Measurements from ENCODE around the gene CLUH. TPM values are rescaled to one million over a fixed set of nuclear protein-coding genes. Genes with fewer than 3 reads are reported as not detected.
"Not testable (repeated sequence)": the region's sequence is repeated elsewhere in the genome, so short reads cannot be mapped to it uniquely, and the experiment has no call there.

The CLUH gene
- total RNA-seq, 1 donor from 2014 or later, result 40.2 TPM

DNA sequence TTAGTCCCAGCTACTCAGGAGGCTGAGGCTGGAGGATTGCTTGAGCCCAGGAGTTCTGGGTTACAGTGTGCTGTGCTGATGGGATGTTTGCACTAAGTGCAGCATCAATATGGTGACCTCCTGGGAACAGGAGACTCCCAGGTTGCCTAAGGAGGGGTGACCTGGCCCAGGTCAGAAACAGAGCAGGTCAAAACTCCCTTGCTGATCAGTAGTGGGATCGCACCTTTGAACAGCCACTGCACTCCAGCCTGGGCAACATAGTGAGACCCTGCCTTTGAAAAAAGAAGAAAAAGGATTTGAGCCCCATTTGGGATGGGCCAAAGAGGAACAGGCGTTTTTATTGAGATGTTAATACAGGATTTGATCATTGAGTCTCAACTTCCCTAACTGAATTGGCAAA lies 30.6 kb downstream of the CLUH start:
- no peak overlapping the region for H3K4me3 Mint-ChIP-seq (ENCODE audit: low read depth)
- TF ChIP-seq, protein P1, sequence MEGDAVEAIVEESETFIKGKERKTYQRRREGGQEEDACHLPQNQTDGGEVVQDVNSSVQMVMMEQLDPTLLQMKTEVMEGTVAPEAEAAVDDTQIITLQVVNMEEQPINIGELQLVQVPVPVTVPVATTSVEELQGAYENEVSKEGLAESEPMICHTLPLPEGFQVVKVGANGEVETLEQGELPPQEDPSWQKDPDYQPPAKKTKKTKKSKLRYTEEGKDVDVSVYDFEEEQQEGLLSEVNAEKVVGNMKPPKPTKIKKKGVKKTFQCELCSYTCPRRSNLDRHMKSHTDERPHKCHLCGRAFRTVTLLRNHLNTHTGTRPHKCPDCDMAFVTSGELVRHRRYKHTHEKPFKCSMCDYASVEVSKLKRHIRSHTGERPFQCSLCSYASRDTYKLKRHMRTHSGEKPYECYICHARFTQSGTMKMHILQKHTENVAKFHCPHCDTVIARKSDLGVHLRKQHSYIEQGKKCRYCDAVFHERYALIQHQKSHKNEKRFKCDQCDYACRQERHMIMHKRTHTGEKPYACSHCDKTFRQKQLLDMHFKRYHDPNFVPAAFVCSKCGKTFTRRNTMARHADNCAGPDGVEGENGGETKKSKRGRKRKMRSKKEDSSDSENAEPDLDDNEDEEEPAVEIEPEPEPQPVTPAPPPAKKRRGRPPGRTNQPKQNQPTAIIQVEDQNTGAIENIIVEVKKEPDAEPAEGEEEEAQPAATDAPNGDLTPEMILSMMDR (IDR thresholded peaks at IDR 0.05; ENCODE audit: unreplicated experiment), result no peak
- DNase-seq (ENCODE audit: low spot score, unreplicated experiment), result no peak
- peaks cover 32% of the 10 kb centered on the region for H3K36me3 Mint-ChIP-seq (ENCODE audit: insufficient read depth)
- no peaks in the 10 kb centered on the region for H3K27me3 Mint-ChIP-seq
- peaks cover 19% of the 10 kb centered on the region for H3K4me1 Mint-ChIP-seq (ENCODE audit: low read depth)
- peak overlapping the region; percentile 71 for H3K27ac Mint-ChIP-seq
- no peaks in the 10 kb centered on the region for H3K9me3 Mint-ChIP-seq (ENCODE audit: low read depth)

DNA sequence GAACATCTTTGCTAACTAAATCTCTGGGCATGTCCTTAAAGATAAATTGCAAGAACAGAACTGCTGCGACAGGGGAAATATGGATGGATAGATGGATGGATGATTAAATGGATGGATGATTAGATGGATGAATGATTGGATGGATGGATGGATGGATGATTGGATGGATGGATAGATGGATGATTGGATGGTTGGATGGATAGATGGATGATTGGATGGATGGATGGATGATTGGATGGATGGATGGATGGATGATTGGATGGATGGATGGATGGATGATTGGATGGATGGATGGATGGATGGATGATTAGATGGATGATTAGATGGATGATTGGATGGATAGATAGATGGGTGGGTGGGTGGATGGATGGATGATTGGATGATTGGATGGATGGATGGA lies 32.3 kb downstream of the CLUH start:
- H3K27ac Mint-ChIP-seq; DNase-seq (ENCODE audit: low spot score, unreplicated experiment); H3K27me3 Mint-ChIP-seq; H3K4me3 Mint-ChIP-seq (ENCODE audit: low read depth); H3K9me3 Mint-ChIP-seq (ENCODE audit: low read depth): not testable (repeated sequence)
- Mint-ChIP-seq H3K36me3 (ENCODE audit: insufficient read depth) (peaks cover 38% of the 10 kb centered on the region), H3K4me1 (ENCODE audit: low read depth) (peaks cover 18% of the 10 kb centered on the region)

DNA sequence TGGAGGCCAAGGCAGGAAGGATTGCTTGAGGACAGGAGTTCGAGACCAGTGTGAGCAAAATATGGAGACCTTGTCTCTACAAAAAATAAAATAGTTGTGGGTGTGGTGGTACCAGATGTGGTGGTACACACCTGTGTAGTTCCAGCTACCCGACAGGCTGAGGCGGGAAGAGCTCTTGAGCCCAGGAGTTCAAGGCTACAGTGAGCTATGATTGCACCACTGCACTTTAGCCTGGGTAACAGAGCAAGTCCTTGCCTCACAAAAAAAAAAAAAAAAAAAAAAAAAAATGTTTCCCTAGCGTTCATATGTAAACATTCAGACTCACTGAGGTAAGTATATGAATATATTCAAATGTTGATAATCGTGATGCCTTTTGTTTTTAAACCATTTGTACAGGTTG lies 39.5 kb downstream of the CLUH start:
- Mint-ChIP-seq H3K36me3 (ENCODE audit: insufficient read depth) (peaks cover 37% of the 10 kb centered on the region), H3K27me3 (no peaks in the 10 kb centered on the region), H3K4me3 (ENCODE audit: low read depth) (no peak overlapping the region), H3K9me3 (ENCODE audit: low read depth) (no peaks in the 10 kb centered on the region), H3K4me1 (ENCODE audit: low read depth) (no peaks in the 10 kb centered on the region), H3K27ac (no peak overlapping the region)
- no peak for DNase-seq (ENCODE audit: low spot score, unreplicated experiment)
- TF ChIP-seq, protein P1 (IDR thresholded peaks at IDR 0.05; ENCODE audit: unreplicated experiment), result no peak

DNA sequence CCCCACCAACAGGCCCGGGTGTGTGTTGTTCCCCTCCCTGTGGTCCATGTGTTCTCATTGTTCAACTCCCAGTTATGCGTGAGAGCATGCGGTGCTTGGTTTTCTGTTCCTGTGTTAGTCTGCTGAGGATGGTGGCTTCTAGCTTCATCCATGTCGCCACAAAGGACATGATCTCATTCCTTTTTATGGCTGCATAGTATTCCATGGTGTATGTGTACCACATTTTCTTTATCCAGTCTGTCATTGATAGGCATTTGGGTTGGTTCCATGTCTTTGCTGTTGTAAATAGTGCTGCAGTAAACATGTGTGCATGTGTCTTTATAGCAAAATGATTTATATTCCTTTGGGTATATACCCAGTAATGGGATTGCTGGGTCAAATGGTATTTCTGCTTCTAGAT lies 51.2 kb downstream of the CLUH start:
- Mint-ChIP-seq H3K4me1 (ENCODE audit: low read depth) (peaks cover 19% of the 10 kb centered on the region), H3K36me3 (ENCODE audit: insufficient read depth) (peaks cover 12% of the 10 kb centered on the region)
- not testable (repeated sequence) for H3K4me3 Mint-ChIP-seq (ENCODE audit: low read depth); H3K27ac Mint-ChIP-seq; H3K9me3 Mint-ChIP-seq (ENCODE audit: low read depth); DNase-seq (ENCODE audit: low spot score, unreplicated experiment); H3K27me3 Mint-ChIP-seq

DNA sequence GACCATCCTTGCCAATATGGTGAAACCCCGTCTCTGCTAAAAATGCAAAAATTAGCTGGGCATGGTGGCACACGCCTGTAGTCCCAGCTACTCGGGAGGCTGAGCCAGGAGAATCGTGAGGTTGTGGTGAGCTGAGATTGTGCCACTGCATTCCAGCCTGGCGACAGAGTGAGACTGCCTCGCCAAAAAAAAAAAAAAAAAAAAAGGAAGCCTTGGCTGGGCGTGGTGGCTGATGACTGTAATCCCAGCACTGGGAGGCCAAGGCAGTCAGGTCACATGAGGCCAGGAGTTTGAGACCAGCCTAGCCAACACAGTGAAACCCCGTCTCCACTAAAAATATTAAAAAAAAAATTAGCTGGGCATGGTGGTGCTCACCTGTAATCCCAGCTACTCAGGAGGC lies 52.2 kb downstream of the CLUH start:
- not testable (repeated sequence) for H3K27me3 Mint-ChIP-seq; H3K27ac Mint-ChIP-seq; DNase-seq (ENCODE audit: low spot score, unreplicated experiment); H3K9me3 Mint-ChIP-seq (ENCODE audit: low read depth); H3K4me3 Mint-ChIP-seq (ENCODE audit: low read depth)
- Mint-ChIP-seq H3K36me3 (ENCODE audit: insufficient read depth) (peaks cover 12% of the 10 kb centered on the region), H3K4me1 (ENCODE audit: low read depth) (peaks cover 19% of the 10 kb centered on the region)

DNA sequence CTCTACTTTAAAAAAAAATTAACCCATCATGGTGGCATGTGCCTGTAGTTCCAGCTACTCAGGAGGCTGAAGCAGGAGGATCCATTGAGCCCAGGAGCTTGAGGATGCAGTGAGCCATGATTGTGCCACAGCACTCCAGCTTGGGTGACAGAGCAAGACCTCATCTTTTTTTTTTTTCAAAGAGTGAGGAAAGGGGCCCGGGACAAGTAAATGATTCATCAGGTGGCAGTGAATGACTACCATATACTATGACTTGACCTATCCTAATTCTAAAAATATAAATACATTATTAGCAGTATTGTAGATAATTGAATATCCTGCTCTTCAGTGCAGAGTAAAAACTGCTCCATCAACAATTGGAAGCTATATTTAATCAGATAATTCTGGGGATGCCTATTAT lies 55.3 kb downstream of the CLUH start:
- H3K9me3 Mint-ChIP-seq (ENCODE audit: low read depth), result peaks cover 3% of the 10 kb centered on the region
- peak overlapping the region; percentile 9 for H3K27ac Mint-ChIP-seq
- DNase-seq (ENCODE audit: low spot score, unreplicated experiment), result no peak
- TF ChIP-seq, protein P1 (IDR thresholded peaks at IDR 0.05; ENCODE audit: unreplicated experiment), result no peak
- H3K4me1 Mint-ChIP-seq (ENCODE audit: low read depth), result peaks cover 19% of the 10 kb centered on the region
- peaks cover 29% of the 10 kb centered on the region for H3K36me3 Mint-ChIP-seq (ENCODE audit: insufficient read depth)
- no peaks in the 10 kb centered on the region for H3K27me3 Mint-ChIP-seq
- no peak overlapping the region for H3K4me3 Mint-ChIP-seq (ENCODE audit: low read depth)

DNA sequence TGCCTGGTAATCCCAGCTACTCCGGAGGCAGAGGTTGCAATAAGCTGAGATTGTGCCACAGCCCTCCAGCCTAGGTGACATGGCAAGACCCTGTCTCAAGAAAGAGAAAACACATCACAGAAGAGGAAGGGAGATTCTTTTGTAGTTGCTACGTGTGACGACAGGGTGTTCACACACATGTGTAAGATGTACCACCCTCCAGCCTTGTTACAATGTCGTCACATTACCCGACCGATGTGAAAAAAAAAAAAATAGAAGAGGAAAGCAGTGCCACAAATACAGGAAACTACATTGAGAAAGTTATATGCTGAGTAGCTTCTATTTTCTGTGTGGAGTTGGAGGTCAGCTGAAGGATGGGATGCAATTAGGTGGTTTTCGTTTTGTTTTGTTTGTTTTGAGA lies 56.0 kb downstream of the CLUH start:
- H3K4me3 Mint-ChIP-seq (ENCODE audit: low read depth), result no peak overlapping the region

DNA sequence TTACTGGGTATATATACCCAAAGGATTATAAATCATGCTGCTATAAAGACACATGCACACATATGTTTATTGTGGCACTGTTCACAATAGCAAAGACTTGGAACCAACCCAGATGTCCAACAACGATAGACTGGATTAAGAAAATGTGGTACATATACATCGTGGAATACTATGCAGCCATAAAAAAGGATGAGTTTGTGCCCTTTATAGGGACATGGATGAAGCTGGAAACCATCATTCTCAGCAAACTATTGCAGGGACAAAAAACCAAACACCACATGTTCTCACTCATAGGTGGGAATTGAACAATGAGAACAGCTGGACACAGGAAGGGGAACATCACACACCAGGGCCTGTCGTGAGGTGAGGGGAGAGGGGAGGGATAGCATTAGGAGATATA lies 58.7 kb downstream of the CLUH start:
- not testable (repeated sequence) for H3K27me3 Mint-ChIP-seq; DNase-seq (ENCODE audit: low spot score, unreplicated experiment); H3K4me3 Mint-ChIP-seq (ENCODE audit: low read depth); H3K9me3 Mint-ChIP-seq (ENCODE audit: low read depth); H3K27ac Mint-ChIP-seq
- H3K36me3 Mint-ChIP-seq (ENCODE audit: insufficient read depth), result peaks cover 31% of the 10 kb centered on the region
- peaks cover 11% of the 10 kb centered on the region for H3K4me1 Mint-ChIP-seq (ENCODE audit: low read depth)

More for the DNA sequence above, 56.0 kb downstream of the CLUH start:
- Mint-ChIP-seq H3K27ac (no peak overlapping the region), H3K9me3 (ENCODE audit: low read depth) (no peaks in the 10 kb centered on the region), H3K36me3 (ENCODE audit: insufficient read depth) (peaks cover 28% of the 10 kb centered on the region), H3K27me3 (no peaks in the 10 kb centered on the region), H3K4me1 (ENCODE audit: low read depth) (peaks cover 19% of the 10 kb centered on the region)
- no peak for DNase-seq (ENCODE audit: low spot score, unreplicated experiment)
- TF ChIP-seq, protein P1 (IDR thresholded peaks at IDR 0.05; ENCODE audit: unreplicated experiment), result no peak

Measured in progenitor cell of endocrine pancreas (in vitro differentiated cells).